Measurements from ENCODE around the gene ZNF688. TPM values are rescaled to one million over a fixed set of nuclear protein-coding genes. Genes with fewer than 3 reads are reported as not detected.

The ZNF688 gene
- total and polyA plus RNA-seq, 2 of the 8 experiments (the other 6 are each of a cell fraction or from before 2014, with no cell fraction given): 2.7 to 3.5 TPM

DNA sequence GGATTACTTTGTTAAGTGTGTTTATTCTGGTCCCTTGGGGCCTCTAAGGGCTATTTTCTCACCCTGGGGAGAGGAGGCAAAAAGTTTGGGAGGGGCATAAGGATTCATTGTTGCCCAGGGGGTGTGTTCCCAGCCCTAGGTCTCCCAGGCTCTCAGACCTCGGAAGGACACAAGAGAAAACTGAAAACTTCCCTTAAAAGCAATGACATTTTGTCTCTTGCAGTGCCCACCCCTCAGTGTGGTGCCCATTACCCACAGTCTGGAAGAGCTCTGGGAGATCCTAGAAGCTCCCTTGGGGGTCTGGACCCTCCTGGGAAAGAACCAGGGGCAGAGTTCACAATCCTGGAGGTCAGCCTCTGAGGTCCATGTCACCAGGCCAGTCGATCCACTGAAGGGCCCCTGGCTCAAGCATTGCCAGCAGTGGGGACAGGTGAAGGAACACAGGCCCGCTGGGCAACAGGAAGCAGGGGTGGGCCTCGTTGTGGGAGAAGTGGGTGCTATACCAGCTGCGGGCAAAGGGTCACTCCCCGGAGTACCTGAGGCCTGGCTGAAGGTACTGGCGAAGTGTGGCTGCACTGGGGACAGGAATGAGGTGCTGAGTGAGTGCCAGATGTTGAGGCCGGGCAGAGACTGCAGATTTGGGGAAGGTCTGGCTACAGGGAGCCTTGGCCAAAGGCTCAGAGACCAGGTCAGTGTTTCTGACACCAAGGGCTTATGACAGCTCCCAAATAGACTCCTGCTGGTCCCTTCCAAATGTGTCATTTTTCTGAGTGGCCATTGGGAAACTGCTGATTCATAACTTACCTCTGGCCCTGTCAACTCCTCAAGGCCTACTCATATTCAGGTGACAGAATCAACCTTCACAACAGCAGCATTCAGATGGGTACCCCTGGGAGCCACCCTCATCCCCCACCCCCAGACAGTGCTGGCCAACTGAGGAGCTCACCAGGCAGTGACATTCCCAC, 32.2 kb downstream of the ZNF688 start:
- POLR2A ChIA-PET (ENCODE audit: partially characterized antibody): interaction anchor here (0.8 to 1.2 kb wide), 4 partner anchors 11 to 71 kb away, joined by 3 to 4 read pairs (median 3); partner anchors contain the start of genes ZNF689 and ZNF764

More for the DNA sequence above, 32.2 kb downstream of the ZNF688 start:
- no peak overlapping the region for H2AK5ac ChIP-seq (ENCODE audit: low read depth, low read length)
- H3K56ac ChIP-seq (replicated peaks; ENCODE audit: insufficient read length, low read depth, low read length): no peak overlapping the region
- H2BK20ac ChIP-seq (ENCODE audit: low read length): no peak overlapping the region
- no peaks in the 10 kb centered on the region for H3K9me3 ChIP-seq (ENCODE audit: insufficient read depth in 2 of 2, low read depth in 1 of 2, low read length in 1 of 2)
- FAIRE-seq: no peak
- peaks cover 7% of the 10 kb centered on the region for H3K23me2 ChIP-seq (ENCODE audit: low read depth, low read length)
- H4K20me1 ChIP-seq (replicated peaks in 1 of 2; ENCODE audit: control insufficient read depth in 1 of 2, insufficient read depth in 2 of 2, low read length in 2 of 2): no peaks in the 10 kb centered on the region
- H3K18ac ChIP-seq (ENCODE audit: extremely low read depth, low read length): peak overlapping the region; percentile 48
- 0 out of 2 replicates have a peak overlapping the region, but pooled peaks have one; percentile 39 for H2BK12ac ChIP-seq (ENCODE audit: low read depth, low read length)
- no peak overlapping the region for H3K27ac ChIP-seq (ENCODE audit: low read depth, low read length)
- H3K79me2 ChIP-seq (ENCODE audit: control insufficient read depth in 1 of 2, insufficient read depth in 2 of 2, low read length in 2 of 2): no peaks in the 10 kb centered on the region; a peak in 1 of 4 replicates
- H3K27me3 ChIP-seq (replicated peaks in 1 of 4; ENCODE audit: control insufficient read depth in 3 of 4, extremely low read depth in 1 of 4, insufficient read depth in 3 of 4, low read length in 3 of 4): no peaks in the 10 kb centered on the region
- no peak overlapping the region for H3K9ac ChIP-seq (replicated peaks in 1 of 4; ENCODE audit: extremely low read depth in 1 of 4, low read depth in 3 of 4, low read length in 3 of 4)
- 87% methylated on average over 7 of the region's 8 CpGs; no CpG with 5 or more reads in 1 of the 2 experiments for WGBS, 2 experiments (ENCODE audit: extremely low coverage in 1 of 2, insufficient coverage in 1 of 2, insufficient read length in 1 of 2, insufficient replicate concordance in 2 of 2, low coverage in 1 of 2, low lambda C conversion rate in 2 of 2, missing lambda C conversion rate in 1 of 2)
- no peak overlapping the region for H4K91ac ChIP-seq (replicated peaks; ENCODE audit: insufficient read length, low read length)
- no peak overlapping the region; the same call in 1 of the 2 replicates for H2BK15ac ChIP-seq (ENCODE audit: low read length)
- no peak for DNase-seq (ENCODE audit: low read depth in 1 of 2, low spot score in 2 of 2)
- no peak overlapping the region for H2BK120ac ChIP-seq (replicated peaks; ENCODE audit: low read depth, low read length)
- TF ChIP-seq TAF7 (optimal IDR thresholded peaks at IDR 0.05; ENCODE audit: borderline replicate concordance, low read depth, low read length) (no peak), TAF1 (IDR thresholded peaks at IDR 0.05; ENCODE audit: low read depth, low read length) (no peak)
- no peak overlapping the region for H2BK5ac ChIP-seq (ENCODE audit: low read depth, low read length)
- no peak overlapping the region for H3K4me2 ChIP-seq (ENCODE audit: insufficient read depth in 1 of 2, low read depth in 2 of 2, low read length in 2 of 2)
- H3K4me3 ChIP-seq (ENCODE audit: extremely low read depth in 1 of 4, insufficient read depth in 2 of 4, low read depth in 3 of 4, low read length in 4 of 4): no peak overlapping the region
- H3K4me1 ChIP-seq (replicated peaks in 1 of 4; ENCODE audit: control insufficient read depth in 3 of 4, insufficient read depth in 4 of 4, low read length in 3 of 4): peaks cover 7 to 27% (median 17%) of the 10 kb centered on the region in 4 experiments
- no peaks in the 10 kb centered on the region for H3K36me3 ChIP-seq (ENCODE audit: control insufficient read depth in 2 of 4, insufficient read depth in 4 of 4, low read length in 3 of 4)
- H3K79me1 ChIP-seq (ENCODE audit: low read depth, low read length): no peaks in the 10 kb centered on the region
- CTCF ChIA-PET (ENCODE audit: partially characterized antibody): interaction anchor here (0.8 to 1.4 kb wide), 3 partner anchors 19 to 89 kb away, joined by 3 to 5 read pairs (median 3); partner anchors contain the start of gene ZNF764
- H4K5ac ChIP-seq (ENCODE audit: insufficient read length, low read depth, low read length): no peak overlapping the region
- H3K4ac ChIP-seq (replicated peaks; ENCODE audit: insufficient read length, low read depth, low read length): no peak overlapping the region
- H4K8ac ChIP-seq (ENCODE audit: extremely low read depth, insufficient read depth, low read length): no peak overlapping the region
- no peak overlapping the region for H3K14ac ChIP-seq (ENCODE audit: insufficient read length)
- no peak overlapping the region for H3K23ac ChIP-seq (ENCODE audit: insufficient read length)
- H2AFZ ChIP-seq (ENCODE audit: low read length): no peak overlapping the region

All from H1 (cell line).